ENCODE measurements around the gene SMPDL3A.

The SMPDL3A gene

DNA sequence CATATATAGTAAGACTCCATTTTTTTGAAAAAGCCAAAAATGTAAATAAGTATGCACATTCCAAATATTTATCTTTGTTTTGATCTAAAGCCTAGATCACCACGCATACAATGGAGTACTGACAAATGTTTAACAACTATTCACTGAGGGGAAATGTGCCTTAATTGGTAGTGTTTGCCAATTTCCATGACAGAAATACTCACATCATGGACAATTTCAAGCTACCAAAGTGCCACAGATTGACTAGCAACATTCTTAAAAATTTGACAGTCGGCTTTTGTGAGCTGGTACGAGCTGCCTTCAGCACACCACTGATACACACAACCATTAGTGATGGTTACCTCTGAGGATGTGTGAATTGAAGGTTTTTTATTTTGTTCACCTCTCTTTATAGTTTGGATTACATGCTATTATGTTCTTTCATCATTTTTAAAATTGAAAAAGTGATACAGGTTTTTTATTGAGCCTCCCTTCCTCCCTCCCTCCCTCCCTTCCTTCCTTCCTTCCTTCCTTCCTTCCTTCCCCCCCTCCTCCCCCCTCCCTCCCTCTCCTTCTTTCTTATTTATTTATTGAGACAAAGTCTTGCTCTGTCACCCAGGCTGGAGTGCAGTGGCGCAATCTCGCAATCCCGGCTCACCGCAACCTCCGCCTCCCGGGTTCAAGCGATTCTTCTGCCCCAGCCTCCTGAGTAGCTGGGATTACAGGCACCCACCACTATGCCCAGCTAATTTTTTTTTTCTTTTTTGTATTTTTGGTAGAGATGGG, 19.2 kb downstream of the SMPDL3A start:
- POLR2A ChIA-PET = no interaction called here
- TF ChIP-seq CTCF (IDR thresholded peaks at IDR 0.05; ENCODE audit: control extremely low read depth, extremely low read depth, low read depth, missing control alignments) = no peak
- CTCF ChIA-PET = no interaction called here
- no peak for DNase-seq (ENCODE audit: extremely low spot score)

- CTCF ChIA-PET = no interaction called here
- POLR2A ChIA-PET = no interaction called here
- no peak for DNase-seq (ENCODE audit: extremely low spot score)
- no peak for TF ChIP-seq CTCF (IDR thresholded peaks at IDR 0.05; ENCODE audit: control extremely low read depth, extremely low read depth, low read depth, missing control alignments)
These were observed 19.9 kb downstream of the SMPDL3A start for GRCh38 chr6:122809001-122809400.

DNA sequence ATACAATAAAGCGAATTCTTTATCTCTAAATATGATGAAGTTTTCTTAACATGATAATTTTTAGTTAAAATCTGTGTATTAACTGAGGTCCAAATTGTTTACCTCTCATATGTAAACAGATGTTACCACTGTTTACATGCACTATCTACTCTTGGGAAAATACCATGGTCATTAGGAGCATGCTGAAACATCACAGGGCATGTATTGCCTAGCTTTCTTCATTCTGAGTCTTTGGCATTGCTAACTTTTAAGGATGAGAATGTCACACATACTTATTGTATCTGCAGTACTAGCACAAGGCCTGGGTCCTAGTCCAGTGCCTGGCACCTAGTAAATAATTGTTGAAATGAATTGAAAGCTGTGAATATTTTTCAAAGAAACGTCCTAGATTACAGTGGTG, 20.6 kb downstream of the SMPDL3A start:
- POLR2A ChIA-PET = no interaction called here
- DNase-seq (ENCODE audit: extremely low spot score) = no peak
- CTCF ChIA-PET = interaction anchor here (0.7 kb wide), 1 partner anchor 83 kb away, joined by 3 read pairs; no protein-coding TSS in a partner anchor
- TF ChIP-seq CTCF (IDR thresholded peaks at IDR 0.05; ENCODE audit: control extremely low read depth, extremely low read depth, low read depth, missing control alignments) = no peak

DNA sequence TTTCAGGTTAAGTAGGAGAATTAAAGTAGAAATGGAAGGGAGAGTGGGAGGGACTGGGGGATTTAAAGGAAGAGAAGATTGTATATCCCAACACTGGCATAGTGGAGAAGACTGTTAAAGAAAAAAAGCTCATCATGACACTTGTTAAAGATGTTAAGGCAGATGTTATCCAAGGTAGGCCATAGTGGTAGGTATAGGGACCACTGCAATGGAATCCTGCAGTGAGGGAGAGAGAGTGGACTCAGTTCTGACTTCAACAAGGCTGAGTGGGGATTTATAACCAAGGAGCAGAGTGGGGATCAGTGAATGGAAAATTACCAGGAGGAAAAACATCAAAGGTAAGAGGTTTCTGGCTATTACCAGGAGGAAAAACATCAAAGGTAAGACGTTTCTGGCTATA, 21.1 kb downstream of the SMPDL3A start:
- CTCF ChIA-PET = interaction anchor here (0.7 kb wide), 1 partner anchor 83 kb away, joined by 3 read pairs; no protein-coding TSS in a partner anchor
- no peak for TF ChIP-seq CTCF (IDR thresholded peaks at IDR 0.05; ENCODE audit: control extremely low read depth, extremely low read depth, low read depth, missing control alignments)
- DNase-seq (ENCODE audit: extremely low spot score) = no peak
- POLR2A ChIA-PET = no interaction called here

DNA sequence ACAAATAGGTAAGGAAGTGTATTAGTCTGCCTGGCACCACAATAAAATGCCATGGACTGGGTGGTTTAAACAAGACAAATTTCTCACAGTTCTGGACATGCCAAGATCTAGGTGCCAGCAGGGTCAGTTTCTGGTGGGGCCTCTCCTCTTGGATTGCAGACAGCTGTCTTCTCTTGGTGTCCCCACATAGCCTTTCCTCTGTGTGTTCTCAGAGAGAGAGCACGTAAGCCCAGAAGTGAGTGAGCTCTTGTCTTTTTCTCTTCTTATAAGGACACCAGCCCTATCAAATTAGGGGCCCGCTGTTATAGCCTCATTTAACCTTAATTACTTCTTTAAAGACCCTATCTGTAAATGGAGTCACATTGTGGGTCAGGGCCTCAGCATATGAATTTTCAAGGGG, 28.3 kb downstream of the SMPDL3A start:
- TF ChIP-seq CTCF (IDR thresholded peaks at IDR 0.05; ENCODE audit: control extremely low read depth, extremely low read depth, low read depth, missing control alignments) = no peak
- ChIA-PET POLR2A (no interaction called here), CTCF (interaction anchor here (1.8 kb wide), 1 partner anchor 22 kb away, joined by 7 read pairs; no protein-coding TSS in a partner anchor)
- DNase-seq (ENCODE audit: extremely low spot score) = no peak

- no peak for TF ChIP-seq CTCF (IDR thresholded peaks at IDR 0.05; ENCODE audit: control extremely low read depth, extremely low read depth, low read depth, missing control alignments)
- POLR2A ChIA-PET = no interaction called here
- DNase-seq (ENCODE audit: extremely low spot score) = no peak
- CTCF ChIA-PET = interaction anchor here (1.8 kb wide), 1 partner anchor 21 kb away, joined by 7 read pairs; no protein-coding TSS in a partner anchor
These were observed 28.7 kb downstream of the SMPDL3A start for GRCh38 chr6:122817766-122818165.

Measured in GM10248 (cell line).